Thyroid gland (tissue), 4 donors: ENCODE measurements around the gene CD36.

Experiments used
- POLR2A ChIP-seq, 2 donors: fragments of 450-650 bp; IDR thresholded peaks; one replicate each; pipeline ENCODE4 v1.6.1; 2017; ENCODE audit warnings: antibody characterized with exemption in 2 of 2, mild to moderate bottlenecking in 2 of 2, moderate library complexity in 1 of 2
- TF ChIP-seq, protein P1 (sequence below), 6 experiments: fragments of 200-600 bp in 3 of 6; fragments of 450-650 bp in 3 of 6; sonication (generic) in 3 of 6; IDR thresholded peaks; one replicate each; pipeline ENCODE4 v1.5.1; 2016 to 2019; ENCODE audit warnings: antibody characterized with exemption in 6 of 6, mild to moderate bottlenecking in 2 of 6, inconsistent platforms in 1 of 6, moderate library complexity in 1 of 6

DNA sequence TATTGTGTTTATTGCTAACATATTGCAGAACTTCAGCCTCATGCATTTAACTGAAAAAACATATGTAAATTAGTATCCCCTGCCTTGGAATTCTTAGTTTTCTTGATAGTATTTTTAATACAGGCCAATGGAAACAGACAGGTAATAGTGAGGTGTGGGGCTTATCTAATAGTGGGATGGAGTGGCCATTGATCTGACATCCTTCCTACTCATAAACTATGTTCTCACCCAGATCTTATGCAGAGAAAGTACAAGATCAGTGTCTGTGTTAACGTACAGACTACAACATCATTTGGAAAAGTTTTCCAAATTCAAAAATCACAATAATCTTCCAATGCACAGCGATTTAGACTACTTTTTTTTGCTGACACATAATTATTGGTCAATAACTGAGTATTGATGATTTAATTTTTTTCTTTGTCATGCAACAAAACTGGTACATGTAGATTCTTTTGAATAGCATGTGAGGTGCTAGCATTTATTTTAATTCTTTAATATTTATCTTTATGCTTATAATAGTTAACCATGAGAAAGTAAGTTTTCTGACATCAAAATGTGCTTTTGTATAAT lies 9.7 kb downstream of the CD36 start:
- TF ChIP-seq, protein P1, sequence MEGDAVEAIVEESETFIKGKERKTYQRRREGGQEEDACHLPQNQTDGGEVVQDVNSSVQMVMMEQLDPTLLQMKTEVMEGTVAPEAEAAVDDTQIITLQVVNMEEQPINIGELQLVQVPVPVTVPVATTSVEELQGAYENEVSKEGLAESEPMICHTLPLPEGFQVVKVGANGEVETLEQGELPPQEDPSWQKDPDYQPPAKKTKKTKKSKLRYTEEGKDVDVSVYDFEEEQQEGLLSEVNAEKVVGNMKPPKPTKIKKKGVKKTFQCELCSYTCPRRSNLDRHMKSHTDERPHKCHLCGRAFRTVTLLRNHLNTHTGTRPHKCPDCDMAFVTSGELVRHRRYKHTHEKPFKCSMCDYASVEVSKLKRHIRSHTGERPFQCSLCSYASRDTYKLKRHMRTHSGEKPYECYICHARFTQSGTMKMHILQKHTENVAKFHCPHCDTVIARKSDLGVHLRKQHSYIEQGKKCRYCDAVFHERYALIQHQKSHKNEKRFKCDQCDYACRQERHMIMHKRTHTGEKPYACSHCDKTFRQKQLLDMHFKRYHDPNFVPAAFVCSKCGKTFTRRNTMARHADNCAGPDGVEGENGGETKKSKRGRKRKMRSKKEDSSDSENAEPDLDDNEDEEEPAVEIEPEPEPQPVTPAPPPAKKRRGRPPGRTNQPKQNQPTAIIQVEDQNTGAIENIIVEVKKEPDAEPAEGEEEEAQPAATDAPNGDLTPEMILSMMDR (IDR thresholded peaks at IDR 0.05) = no peak
- TF ChIP-seq POLR2A (IDR thresholded peaks at IDR 0.05) = no peak
